ENCODE results near the gene CD151.

The CD151 gene

DNA sequence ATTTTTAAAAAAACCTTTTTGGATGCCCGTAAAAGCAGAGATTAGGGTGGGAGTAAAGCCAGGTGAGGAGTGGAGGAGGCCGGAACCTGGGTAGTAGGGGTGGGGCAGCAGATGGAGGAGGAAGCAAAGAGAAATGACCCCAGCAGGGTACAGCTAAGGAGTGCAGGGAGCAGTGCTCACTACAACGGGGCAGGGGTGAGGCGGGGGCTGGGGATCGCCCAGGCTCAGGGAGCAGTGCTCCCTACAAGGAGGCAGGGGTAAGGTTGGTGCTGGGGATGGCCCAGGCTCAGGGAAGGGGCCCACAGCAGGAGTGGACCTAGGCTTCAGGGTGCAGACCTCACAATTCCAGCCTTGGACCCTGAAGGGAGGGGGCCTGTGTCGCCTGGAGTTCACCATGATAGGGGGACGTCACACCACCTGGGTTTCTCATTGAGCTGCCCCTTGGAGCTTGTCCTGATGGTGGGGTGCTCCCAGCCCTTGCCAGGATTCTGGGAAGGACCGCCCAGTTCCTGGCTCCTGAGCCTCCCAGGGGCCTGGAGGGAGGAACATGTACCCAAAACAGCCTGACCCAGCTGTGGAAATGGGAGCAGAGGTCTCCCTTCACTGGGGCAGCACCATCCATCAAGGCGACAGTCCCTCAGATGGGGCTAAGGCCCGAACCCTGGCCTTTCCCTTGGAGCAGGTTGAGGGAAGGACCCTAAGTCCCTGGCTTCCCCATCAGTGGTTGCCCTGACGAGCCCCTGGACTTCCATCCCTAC, 16.9 kb upstream of the CD151 start:
- no peak for DNase-seq

GRCh38 chr11:816433-816779, 16.3 kb upstream of the CD151 start:
- DNase-seq, result no peak

- DNase-seq, result no peak
These were observed 14.2 kb upstream of the CD151 start, which contains the start of gene PNPLA2 for GRCh38 chr11:818396-819128. Gene PNPLA2 (plus strand): TSS chr11:818914. CDS start chr11:819719, 805 bp downstream.

DNA sequence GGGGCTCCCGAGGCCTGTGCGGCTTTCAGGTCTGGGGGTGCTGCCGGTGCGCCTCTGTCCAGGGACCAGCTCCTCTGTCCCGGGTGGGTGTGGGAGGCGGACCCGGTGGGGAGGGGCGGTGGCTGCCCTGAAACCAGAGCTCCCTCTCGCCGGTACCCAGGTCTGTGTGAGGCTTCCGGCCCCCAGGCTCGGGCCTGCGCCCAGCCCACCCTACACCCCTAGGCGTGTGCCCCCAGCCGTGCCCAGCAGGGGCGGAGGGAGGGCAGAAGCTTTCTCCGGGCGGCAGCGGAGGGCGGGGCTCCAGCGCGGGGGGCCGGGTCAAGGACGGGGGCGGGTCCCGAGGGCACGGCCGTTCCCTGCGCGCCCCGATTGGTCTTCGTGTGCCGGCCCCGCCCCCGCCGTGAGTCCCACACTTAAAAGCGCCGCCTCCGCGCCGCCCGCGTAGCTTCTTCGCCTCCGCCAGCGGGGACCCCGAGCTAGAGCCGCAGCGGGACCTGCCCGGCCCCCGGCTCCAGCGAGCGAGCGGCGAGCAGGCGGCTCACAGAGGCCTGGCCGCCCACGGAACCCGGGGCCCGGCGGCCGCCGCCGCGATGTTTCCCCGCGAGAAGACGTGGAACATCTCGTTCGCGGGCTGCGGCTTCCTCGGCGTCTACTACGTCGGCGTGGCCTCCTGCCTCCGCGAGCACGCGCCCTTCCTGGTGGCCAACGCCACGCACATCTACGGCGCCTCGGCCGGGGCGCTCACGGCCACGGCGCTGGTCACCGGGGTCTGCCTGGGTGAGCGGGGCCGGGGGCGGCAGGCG, 13.4 kb upstream of the CD151 start:
- DNase-seq, result peak; percentile 91

DNA sequence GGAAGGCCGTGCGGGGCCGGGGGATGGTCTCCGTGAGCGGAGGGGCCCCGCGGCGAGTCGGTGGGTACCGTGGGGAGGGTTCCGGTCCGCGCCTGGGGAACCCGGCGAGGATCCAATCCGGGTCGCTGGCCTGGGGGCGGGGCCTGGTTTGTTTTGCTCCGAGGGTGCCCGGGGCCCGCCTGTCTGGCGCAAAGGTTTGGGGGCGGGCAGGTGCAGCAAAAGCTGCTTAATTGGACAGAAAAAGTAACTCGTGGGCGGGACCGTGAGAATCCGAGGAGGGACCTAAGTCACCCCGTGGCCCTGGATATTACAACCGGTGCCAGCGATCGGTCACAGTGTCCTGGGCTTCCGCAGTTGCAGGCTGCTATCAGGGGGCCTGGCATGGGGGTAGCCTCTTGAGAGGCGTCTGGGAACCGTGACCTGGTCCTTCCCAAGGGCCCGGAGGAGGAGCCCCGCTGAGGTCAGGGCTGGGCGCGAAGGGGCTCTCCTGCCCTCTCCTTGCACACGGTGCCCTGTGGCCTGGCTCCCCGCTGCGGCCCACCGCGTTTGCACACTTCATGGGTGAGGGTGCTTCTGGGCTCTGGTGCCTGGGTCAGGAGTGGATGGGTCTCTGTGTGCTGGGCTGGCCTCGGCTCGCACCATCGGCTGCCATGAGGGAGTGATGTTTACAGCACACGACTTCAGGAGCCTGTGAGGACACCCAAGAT, 12.7 kb upstream of the CD151 start:
- peak; percentile 89 for DNase-seq

DNA sequence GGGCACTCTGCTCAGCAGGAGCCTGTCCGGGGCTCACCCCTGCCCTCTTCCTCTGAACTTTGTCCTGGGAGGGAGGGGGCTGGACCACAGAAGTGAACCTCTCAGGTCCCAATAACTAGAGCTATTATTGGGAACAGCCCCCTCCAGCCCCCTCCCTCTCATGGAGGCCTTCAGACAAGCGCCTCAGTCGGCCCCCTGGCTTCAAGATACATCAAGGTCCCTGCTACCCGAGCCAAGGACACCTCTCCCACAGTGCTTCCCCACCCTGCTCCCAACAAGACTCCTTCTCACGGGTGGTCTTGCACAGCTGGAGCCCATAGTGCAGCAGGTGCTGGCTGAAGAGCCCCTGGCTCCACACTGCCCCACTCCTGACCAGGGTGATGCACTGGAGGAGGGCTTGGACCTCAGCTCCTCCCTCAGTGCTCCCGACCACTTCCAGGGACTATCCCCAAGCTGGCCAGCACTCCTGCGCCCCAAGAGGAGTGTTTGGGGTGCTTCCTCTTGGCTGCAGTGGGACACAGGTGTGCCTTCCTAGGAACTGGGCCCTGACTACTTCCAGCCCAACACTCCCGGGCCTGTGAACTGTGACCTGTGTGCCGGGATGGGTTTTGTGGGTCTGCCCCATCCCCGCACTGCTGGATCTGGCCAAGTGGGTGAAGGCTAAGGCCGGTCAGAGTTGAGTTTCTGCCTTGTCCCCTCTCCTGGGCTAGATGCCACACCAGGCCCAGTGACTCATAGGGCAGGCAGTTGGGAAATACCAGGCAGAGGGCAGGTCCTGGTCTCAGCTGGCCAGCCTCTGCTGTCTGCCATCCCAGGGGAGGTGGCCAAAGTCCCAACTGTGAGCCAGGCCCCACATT, 11.9 kb upstream of the CD151 start:
- DNase-seq, result no peak

- no peak for DNase-seq
These were observed 11.0 kb upstream of the CD151 start for GRCh38 chr11:821512-822371.

- DNase-seq, result no peak
These were observed 9.1 kb upstream of the CD151 start for GRCh38 chr11:823441-824291.

- DNase-seq, result no peak
These were observed 8.4 kb upstream of the CD151 start for GRCh38 chr11:824292-824880.

DNA sequence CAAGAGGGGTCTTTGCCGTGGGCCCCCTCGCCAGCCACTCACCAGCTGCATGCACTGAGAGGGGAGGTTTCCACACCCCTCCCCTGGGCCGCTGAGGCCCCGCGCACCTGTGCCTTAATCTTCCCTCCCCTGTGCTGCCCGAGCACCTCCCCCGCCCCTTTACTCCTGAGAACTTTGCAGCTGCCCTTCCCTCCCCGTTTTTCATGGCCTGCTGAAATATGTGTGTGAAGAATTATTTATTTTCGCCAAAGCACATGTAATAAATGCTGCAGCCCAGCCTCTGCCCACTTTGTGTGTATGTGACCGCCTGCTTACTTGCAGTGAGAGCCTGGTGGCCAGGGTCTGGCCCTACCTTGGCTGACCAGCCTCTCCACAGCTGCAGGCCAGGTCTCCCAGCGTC, 7.8 kb upstream of the CD151 start:
- DNase-seq, result no peak

GRCh38 chr11:825366-826226, 7.2 kb upstream of the CD151 start:
- no peak for DNase-seq

DNA sequence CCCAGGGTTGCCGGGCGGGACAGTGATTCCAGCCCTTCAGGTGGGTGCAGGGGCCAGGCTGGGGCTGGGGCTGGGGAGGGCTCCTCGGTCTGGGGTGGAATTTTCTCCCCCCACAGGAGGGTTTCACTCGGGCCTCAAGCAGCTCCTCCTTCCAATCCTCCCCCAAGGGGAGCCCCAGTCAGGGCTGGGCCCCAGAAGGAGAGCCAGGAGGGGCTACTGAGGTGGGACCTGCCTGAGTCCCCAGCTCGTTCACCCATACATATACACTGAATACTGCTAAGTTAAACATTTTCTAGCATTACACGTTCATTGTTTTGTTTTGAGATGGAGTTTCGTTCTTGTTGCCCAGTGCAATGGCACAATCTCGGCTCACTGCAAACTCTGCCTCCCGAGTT, 6.5 kb upstream of the CD151 start:
- DNase-seq, result no peak

GRCh38 chr11:826836-827145, 6.0 kb upstream of the CD151 start:
- no peak for DNase-seq

DNA sequence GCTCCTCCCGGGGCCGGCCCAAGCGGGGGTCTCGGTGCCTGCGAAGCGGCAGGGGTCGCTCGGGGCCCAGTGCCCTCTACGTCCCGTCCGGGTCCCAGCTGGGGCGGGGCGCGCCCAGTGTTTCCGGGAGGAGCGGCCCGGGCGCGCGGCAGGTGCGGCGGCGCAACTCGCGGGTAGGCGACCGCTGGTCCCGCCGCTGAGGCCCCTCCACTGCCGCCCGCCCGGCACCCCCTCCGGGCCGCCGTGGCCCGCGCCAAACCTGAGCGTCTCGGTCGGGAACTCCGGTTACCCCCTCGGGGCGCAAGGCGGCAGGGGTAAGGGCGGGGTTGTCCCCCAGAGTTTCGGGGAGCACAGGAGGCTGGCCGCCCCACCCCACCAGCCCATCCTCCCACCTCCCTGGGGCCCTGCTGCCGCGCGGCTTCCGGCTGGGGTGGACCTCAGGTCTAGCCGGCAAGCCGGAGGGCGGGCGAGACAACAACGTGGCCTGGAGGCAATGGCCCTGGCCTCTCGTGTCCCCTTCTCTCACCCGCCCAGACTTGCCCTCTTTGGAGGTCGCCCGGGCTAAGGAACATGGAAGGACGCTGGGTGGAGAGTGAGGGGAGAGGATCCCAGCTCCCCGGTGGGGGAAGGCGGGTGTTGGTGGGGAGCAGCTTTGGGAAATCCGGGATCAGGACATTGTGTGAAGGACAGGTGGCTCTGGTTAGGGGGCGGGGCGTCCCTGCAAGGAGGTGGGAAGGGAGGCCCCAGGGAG, 5.4 kb upstream of the CD151 start:
- peak; percentile 60 for DNase-seq

DNA sequence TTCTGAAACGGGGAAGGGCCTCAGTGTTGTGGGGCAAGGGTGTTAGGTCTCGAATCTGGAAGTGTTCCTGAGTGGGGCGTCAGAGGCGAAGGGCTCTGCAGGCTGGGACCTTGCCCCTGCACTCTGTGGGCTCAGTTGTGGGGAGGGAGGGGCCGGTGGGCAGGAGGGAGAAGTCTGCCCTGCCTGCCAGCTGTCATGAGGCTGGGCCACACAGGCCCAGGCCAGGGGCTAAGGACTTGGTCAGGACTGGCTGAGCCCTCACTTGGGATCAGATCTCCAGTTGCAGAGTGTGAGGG, 4.9 kb upstream of the CD151 start, which contains the start of gene CRACR2B:
Gene CRACR2B (plus strand): TSS at position 23 of the 296 bp plus-strand sequence. CDS start 689 bp downstream, outside the sequence.
- DNase-seq, result no peak

GRCh38 chr11:828506-829175, 4.1 kb upstream of the CD151 start:
- DNase-seq, result no peak

DNA sequence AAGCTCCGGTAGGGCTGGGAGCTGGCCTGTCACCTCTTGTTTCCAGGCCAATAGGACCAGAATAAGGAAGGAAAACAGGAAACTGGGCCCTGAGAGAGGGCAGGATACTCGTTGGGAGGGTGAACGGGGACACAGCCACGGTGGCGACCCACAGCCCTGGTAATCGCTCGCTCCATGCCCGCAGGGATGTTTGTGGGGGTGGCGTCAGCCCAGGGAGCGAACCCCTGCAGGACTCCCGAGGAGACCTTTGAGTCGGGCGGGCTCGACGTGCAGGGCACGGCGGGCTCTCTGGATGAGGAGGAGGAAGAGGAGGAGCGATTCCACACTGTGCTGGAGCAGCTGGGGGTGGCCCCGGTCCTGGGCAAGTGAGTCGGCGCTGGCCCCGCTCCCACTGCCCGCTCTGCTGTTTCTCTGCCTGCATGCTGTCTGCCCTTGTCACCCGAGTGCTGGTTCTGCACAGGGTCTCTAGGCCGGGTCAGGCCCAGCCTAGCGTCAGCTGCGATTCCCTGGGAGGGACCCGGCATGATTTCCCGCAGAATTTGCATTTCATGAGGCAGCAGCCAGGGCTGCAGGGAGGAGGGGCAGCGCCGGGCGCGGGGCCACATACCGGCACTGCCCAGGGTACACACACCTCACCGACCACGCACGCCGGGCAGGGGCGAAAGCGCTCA, 3.4 kb upstream of the CD151 start:
- DNase-seq, result no peak
